NCI-H2029 treated with DMSO at 0.1 percent for 48 hours (cell line): Measurements from ENCODE around the gene ELOB.

Experiments
- DNase-seq: peaks from one replicate; lab custom pipeline; 2025; lab: John Stamatoyannopoulos, UW

The ELOB gene

DNA sequence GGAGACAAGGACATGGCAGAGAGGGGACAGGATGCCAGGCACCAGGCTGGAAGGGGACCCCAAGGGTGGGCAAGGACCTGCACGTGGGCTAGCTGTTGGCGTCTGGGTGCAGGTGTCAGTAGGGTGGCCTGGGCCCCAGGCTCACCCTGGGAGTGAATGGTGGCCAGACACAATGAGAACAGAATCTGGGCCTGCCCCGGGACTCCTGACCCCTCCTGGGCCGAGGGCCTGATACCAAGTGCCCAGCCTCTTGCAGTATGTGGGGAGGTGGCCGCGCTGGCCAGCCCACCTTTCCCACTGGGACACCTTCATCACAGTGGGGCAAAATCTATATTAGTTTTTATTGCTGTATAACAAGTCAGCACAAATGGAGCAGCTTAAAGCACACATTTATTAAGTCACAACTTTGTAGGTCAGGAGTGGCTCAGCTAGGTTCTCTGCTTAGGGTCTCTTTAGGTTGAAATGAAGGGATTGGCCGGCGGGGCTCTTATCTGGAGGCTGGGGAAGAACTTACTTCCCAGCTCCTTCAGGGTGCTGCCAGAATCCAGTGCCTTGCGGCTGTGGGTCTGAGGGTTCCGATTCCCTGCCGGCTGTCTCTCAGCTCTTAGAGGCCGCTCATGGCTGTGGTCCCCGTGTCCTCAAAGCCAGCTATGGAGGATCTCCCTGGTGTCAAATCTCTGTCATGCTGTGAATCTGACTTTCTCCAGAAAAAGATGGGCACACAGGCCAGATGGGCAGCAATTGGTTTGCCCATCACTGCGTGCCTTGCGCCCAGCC is 6.7 kb upstream of the ELOB start:
- DNase-seq: no peak

- no peak for DNase-seq
These were observed 5.7 kb upstream of the ELOB start for GRCh38 chr16:2782583-2783351.

GRCh38 chr16:2779978-2780898 is 3.2 kb upstream of the ELOB start:
- DNase-seq: no peak

- no peak for DNase-seq
These were observed 2.3 kb upstream of the ELOB start for GRCh38 chr16:2779151-2779920.

- no peak for DNase-seq
These were observed 1.5 kb upstream of the ELOB start for GRCh38 chr16:2778630-2778958.

GRCh38 chr16:2777903-2778629 is 986 bp upstream of the ELOB start:
- DNase-seq: no peak

GRCh38 chr16:2776500-2777139 is 460 bp downstream of the ELOB start:
- no peak for DNase-seq

GRCh38 chr16:2775765-2776499 is 1.1 kb downstream of the ELOB start:
- no peak for DNase-seq

DNA sequence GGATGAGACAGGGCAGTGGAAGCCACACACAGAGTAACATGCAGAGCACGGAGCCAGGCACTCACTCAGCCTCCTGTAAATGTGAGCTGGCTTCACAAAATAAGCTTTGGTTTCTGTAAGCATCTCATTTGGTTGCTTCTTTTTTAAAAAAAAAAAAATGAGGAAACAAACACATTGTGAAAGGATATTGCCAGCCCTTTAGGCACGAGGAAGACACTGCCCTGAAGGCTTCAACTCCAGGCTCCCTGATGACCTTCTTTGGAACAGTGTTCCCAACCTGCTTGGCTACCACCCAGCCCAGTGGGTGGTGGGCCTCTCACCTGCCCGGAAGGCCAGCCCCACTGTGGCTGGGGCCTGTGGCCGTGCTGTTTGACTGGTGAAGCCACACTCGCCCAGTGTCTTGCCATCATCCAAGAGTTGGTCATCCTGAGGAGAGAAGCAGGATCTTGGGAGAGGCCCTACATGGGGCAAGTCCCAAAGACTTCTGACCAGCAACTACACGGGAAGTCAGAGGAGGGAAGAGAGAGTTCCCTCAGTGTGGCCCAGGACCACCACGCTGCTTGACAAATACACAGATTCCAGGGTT is 1.9 kb downstream of the ELOB start:
- DNase-seq: no peak

DNA sequence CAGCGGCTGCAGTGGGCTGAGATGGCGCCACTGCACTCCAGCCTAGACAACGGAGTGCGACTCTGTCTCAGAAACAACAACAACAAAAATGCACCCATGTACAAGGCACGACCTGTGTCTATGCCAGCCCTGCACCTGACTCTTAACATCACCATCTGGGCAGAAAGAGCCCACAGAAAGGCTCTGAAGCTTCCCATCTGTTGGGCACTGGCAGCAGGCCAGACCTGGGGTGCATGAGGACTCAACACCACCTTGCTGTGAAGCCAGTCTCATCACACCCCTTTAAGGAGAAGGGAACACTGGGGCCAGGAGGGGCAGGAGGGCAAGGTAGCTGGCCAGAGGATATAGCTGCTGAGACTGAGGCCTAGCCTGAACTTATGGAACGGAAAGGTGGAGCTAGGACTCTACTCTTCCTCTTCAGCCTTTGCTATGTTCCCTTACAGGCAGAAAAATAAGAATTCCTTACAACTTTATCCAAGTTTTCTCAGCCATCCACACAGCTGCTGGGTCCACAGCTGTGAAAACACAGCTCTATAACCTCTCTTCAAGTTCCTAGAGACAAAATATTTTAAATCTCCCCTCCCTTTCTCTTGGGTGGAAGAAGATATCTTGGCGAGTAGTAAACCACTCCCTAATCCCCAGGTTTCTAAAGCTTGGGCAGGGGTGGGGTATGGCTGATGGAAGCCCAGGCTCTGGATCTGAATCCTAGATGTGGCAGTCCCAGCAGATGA is 2.8 kb downstream of the ELOB start:
- no peak for DNase-seq

DNA sequence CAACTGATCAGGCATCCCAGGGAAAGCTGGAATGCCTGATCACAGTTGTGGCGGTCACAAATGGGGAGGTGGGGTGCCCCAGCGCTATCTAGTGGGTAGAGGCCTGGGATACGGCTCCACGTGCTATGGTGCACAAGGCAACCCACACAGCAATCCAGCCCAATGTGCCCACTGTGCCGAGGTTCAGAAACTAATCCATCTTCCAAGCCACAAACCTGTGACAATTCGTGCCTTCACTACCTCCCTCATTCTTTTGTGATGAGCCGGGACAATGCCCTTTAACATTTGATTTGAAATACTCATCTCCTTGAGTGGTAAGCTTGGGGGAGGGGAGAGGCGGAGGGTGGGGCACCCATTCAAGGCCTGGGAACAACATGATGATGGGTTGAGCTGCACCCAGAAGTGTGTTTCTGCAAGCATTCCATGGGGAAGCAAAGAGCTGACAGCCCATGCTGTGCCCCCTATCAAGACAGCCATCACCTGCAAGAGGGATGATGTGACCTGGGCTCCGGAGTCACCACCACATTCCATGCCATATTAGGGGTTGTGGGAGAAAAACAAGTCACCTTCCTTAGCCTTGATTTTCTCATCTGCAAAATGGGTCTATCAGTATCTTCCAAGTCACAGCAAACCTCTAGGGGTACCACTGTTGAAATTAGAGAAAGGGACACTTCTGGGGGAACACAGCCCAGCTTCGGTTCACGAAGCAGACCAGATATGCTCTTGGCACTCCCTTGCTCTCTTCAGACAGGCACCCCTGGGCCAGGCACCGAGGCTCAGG is 3.7 kb downstream of the ELOB start:
- no peak for DNase-seq

DNA sequence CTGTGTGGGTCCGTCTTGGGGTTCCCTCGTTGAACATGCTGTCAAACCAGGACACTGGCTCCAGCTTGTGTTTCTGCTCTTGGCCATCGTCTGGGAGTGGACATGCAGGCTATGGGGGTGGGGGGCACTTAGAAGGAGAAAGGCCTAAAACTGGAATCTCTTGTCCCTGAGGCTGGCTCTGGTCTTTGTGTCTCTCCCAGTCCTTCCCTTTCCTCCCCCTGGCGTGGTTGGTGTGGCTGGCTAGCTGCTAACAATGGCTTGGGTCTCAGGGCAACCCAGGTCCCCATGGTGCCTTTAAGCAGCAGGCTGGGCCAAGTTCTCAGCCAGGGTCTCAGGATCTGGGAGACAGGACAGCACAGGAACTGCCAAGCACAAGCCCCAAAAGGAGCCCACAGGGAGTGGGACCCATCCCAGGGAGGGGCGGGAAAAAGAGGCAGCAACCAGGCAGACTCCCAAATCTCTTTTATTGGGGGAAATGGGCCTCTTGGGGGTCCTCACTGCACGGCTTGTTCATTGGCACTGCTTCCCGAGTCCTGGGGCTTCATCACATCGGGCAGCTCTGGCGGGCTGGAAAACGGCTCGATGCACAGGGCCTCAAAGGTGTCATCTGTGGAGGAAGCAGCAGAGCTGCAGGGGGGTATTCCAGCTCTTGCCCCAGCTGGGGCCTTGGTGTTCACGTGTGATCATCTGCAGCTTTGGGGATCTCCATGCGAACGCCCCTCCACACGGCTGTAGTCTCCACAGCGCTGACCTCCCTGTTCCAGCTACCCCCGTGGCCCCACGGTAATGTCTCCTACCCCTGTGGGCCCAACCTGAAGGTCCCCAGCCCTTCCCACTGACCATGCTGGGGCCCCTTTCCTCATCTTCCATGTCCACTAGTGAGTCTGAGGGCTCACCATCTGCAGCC is 5.3 kb downstream of the ELOB start:
- no peak for DNase-seq

DNA sequence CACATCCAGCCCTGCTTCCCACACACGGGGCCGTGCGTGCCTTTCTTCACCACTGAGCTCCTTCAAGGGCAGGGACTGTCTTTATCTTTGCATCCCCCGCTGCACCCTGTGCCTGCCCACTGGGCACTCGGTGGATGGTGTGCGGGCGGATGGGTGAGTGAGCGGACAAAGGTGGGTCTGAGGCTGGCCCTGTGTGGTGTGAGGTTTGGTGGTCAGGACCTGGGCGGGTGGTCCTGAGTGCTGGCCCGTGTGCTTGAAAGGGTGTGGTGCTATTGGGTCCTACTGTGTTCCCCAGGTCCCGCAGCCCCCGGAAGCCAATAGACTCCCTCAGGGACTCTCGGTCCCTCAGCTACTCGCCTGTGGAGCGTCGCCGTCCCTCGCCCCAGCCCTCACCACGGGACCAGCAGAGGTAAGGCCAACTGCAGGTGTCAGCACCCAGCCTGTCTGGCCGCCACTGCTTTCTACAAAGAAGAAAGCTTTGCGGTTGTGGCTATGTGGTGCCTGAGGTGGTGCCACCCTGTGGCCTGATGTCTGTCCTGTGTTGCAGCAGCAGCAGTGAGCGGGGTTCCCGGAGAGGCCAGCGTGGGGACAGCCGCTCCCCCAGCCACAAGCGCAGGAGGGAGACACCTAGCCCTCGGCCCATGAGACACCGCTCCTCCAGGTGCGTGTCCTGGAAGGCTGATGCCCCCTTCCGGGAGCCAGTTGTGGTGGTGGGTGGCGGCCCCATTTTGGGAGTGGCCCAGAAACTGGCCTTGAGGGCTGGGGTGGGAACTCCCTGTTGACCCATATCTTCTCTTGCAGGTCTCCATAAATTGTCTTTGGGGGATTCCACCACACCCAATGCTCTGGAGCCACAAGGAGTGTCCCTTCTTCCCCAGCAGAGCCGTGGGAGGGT is 6.8 kb downstream of the ELOB start:
- no peak for DNase-seq

DNA sequence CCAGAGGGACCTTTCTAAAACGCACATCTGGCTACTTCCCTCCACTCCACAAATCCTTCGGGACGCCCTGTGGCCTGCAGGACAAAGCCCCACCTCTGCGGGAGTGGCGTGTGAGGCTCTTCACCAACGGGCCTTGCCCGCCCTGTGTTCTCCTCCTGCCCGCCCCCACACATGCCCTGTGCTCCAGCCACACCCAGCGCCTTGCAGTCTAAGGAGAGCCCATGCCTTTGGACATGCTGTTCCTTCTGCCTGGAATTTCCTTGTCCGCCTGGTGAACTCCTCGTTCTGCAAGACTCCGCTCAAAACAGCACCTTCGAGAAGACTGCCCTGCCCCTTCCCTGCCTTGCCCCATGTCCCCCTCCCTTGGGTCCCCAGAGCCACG is 7.4 kb downstream of the ELOB start:
- DNase-seq: no peak

DNA sequence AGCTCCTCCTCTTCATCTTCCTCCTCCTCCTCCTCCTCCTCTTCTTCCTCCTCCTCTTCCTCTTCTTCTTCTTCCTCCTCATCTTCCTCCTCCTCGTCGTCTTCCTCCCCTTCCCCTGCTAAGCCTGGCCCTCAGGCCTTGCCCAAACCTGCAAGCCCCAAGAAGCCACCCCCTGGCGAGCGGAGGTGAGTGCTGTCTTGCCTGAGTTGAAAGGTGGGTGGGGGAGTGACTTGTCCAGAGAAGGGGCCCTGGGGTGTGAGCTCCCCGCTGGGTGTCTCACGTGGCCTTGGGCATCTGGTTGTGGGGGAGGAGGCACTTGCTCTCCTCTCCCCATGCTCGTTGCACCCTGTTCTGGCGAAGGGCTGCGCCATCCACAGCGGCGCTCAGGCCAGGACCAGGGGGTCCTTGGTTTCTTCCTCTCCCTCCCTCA is 8.0 kb downstream of the ELOB start:
- DNase-seq: no peak
